ENCODE results near the gene HHATL.
A peak's percentile ranks its signal among the peaks of the same experiment; 100 is the strongest.

Gene HHATL, protein sequence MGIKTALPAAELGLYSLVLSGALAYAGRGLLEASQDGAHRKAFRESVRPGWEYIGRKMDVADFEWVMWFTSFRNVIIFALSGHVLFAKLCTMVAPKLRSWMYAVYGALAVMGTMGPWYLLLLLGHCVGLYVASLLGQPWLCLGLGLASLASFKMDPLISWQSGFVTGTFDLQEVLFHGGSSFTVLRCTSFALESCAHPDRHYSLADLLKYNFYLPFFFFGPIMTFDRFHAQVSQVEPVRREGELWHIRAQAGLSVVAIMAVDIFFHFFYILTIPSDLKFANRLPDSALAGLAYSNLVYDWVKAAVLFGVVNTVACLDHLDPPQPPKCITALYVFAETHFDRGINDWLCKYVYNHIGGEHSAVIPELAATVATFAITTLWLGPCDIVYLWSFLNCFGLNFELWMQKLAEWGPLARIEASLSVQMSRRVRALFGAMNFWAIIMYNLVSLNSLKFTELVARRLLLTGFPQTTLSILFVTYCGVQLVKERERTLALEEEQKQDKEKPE

DNA sequence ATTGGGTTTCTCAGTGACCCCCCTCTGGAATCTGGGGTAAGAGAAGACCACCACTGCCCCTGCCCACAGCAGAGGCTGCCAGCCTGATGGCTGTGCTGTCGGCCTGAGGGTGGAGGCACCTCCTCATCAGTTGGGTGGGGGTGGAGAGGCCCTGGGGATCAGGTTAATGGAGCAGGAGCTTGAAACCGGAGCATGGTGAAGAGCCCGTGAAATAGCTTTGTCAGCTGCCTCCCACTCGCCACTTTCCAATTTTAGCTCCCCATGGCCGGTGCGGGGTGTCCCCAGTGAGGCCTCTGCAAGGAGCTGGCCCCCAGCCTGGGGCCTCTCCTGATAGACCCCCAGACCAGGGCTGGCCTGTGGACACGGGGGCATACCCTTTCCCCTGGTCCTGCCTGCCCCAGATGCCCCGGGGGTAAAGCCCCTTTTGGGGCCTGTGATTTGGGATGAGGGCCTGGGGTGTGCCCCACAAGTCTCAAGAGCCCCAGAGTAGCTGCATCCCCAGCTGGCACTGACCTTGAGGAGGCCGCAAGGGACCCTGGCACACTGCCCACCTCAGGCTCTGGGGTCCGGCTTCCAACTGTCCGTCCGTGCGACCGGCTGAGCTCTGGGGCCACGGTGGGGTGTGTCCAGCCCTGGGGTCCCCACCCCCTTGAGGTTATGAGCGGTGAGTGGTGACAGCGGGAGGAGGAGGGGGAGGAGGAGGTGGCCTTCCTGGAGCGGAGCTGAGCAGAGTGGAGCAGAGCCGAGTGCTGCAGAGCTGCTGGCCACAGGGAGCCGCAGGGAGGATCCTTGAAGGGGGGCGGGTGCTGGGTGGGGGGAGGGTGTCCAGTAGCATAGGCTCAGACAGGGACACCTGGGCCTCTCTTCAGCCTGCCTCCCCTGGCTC, at the start of gene HHATL:
Gene HHATL, minus strand, starts transcription at position 733 of the 886 bp plus-strand sequence. CDS start 1,972 bp downstream, outside the sequence.
- DNase-seq: peak; percentile 77

DNA sequence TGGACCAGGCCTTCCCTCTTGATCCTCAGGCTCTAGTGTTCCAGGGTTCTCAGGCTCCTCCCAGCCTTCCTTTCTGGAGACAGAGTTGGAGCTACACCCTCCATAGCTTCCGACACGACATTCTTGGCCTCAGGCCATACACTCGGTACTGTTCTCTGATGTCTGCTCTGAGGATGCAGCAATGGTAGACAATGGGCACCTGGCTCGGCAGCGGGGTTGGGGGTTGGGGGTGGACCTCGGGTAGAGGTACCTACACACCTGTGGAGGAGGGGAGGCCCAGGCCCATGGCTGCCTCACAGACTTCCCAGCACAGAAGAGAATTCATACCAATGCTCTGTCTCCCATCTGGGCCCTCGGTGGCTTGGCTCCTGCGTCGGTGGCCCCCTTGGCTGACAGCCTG, 49.0 kb upstream of the HHATL start:
- no peak for DNase-seq

DNA sequence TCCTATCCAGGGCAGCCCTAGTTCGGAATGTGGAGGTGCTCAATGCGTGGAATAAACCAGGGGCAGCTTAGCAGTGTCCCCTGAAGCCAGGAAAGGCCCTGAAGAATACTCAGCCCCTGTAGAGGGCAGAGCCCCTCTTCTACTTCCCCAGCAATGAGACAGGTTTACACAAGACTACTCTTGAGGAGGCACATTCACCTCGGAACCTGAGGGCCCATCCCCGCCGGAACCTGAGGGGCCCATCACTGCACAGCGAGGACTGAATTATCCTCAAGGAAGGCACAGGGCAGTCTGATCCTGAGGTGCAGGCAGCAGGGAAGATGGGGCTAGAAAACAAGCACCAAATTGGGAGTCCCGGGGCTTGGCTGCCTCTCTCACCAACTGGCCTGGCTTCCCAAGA, 48.2 kb upstream of the HHATL start:
- no peak for DNase-seq

DNA sequence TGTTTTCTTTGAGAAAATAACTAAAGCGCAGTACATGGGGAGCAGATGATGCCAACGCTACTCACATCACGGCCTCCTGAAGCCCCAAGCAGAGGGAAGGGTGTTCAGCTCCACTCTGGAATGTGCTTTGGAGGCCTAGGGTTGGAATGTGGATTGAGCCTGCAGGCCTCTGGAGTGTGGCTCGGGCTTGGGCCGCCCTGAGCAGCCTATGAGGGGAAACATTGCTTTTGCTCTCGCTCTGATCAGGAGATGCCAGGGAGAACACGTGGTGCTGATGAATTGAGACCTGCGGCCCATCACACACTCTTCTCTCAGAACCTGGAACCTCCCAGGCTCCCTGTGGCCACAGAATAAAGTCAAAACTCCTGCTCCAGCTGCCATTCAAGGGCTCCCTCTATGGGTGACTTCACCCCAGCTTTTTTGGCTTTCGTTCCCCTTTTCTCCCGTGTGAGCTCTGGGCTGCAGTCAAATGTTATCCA, 47.2 kb upstream of the HHATL start:
- no peak for DNase-seq

DNA sequence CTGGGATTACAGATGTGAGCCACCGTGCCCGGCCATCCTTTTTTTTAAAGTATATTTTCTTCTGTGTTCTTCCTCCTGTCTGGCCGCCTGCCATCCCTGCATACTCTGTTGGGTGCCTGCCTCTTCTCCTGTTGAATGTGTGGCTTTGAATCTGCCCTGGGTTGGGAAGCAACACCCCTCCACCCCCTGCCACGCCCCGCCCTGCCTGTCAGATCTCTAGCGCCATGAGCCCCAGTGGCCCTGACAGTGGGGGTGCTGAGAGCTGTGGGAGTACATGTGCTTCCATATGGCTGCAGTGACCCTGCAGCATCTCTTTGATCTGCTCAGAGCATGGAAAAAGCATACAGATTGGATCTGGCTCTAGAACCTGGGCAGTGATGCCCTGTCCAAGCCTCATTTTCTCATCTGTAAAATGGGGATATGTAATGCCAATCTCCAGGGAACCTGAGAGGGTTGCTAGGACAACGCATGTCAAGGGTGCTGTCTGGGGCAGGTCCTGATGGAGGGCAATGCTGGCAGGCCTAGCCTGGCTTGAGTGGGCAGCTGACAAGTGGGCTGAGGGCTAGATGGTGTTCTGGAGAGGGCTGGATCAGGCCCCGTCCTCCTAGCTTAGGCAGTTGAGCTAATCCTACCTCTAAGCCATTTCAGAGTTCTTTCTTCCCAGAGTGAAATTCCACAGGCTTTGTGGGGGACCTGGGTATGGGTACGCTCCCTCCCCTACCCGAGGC, 46.6 kb upstream of the HHATL start:
- no peak for DNase-seq

DNA sequence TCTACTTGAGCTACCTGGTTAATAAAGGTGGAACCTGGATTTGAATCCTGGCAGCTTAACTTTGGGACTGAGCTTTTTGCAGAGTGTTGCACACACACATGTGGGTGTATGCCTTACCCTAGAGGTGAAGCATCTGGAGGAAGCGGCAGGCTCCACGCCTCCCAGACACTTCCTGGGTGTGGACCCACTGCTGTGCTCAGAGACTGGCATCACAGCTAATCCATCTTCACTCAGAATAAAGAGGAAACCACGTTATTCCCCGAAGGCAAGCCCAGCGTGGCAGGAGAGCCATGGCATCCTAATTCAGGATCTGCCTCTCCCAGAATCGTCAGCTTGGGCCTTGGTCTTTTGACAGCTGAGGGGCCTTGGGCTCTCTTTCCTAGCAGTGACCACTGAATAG, 45.0 kb upstream of the HHATL start:
- no peak for DNase-seq

DNA sequence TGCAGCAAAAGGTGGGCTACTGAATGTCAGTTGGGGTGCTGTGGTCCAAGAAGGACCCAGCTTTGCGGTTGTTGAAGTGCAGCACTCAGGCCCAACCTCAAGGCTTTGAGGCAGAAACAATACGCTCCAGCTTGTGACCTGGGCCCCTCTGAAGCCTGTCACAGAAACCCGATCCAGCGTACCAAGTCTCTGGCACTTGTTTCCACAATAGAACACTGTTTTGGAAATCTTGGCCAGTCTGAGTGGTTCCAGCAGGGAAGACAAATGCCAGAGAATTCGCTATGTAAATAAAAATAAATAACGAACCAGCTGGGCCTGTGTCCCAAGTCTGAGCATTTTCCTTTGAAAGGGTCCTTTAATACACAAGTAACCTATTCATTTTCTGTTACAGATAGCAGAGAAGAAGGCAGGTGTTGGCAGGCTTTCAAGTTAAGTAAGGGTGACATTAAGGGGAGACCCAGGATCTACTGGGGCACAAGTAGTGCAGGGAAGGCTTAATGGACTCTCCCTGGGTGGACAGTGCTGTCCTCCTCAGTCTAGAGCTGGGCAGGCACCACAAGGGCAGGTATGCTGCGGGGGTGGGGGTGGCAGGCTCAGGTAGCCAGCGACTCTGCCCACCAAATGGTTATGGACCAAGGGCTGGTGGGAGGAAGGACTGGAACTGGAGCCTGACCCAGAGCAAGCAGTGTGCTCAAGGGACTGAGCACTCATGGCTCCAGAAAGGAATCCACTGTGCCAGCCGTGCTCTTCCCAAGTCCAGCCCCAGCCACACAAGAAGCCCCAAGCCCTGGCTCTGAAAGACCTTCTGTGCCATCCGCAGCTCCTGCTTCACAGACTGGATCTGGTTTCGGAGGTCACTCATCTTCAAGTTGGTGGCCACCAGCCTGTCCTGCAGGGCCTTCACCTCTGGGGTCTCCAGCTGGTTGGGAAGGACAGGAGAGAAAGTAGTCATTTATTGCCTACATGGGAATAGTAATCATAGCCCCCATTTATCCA, 44.2 kb upstream of the HHATL start:
- peak; percentile 26 for DNase-seq

DNA sequence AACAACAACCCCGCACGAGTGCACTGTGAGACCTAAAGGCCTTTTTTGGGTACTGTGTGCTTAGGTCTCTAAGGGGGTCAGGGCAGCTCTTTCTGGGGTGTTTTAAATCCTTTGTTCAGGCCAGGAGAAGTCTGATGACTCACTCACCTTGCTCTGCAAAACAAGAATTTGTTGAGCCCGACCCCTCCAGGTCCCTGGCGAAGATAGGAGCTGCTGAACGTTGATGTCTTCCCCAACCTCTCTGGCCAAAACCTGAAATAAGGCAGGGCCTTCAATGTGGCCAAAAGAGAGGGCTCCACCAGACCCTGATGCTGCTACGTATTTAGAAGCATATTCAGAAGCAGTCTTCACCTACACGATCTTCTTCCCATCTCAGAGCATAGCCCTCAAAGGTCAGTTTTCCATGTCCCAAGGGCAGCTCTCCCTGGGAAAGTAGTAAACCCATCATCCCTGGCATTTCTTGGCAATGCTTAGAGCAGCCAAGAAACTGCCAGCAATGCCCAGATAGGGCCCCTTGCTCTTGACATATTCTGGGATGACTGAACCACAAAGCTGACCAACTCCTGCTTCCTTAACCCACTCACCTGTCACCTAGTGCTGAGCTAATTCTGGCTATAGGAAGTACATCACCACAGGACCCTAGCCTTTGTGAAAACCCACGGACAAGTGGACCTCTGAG, 43.3 kb upstream of the HHATL start:
- no peak for DNase-seq

DNA sequence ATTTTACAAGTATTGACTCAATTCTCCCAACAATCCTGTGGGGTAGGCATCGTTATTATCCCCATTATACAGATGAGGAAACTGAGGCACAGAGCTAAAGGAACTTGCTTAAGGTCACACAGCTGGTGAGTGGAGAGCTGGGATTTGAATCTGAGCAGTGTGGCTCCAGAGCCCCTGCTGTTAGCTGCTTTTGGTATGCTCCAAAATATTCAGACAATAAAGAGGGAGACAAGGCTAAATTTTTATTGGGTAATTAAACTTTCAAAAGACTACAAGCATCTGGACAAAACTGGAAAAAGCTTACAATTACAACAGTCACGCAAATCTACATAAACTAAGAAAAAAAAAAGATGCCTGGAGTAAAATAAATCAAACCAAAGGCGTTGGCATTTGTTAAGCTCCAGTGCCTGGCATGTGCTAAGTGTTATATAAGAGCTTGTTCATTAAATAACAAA, 42.7 kb upstream of the HHATL start:
- DNase-seq: no peak

DNA sequence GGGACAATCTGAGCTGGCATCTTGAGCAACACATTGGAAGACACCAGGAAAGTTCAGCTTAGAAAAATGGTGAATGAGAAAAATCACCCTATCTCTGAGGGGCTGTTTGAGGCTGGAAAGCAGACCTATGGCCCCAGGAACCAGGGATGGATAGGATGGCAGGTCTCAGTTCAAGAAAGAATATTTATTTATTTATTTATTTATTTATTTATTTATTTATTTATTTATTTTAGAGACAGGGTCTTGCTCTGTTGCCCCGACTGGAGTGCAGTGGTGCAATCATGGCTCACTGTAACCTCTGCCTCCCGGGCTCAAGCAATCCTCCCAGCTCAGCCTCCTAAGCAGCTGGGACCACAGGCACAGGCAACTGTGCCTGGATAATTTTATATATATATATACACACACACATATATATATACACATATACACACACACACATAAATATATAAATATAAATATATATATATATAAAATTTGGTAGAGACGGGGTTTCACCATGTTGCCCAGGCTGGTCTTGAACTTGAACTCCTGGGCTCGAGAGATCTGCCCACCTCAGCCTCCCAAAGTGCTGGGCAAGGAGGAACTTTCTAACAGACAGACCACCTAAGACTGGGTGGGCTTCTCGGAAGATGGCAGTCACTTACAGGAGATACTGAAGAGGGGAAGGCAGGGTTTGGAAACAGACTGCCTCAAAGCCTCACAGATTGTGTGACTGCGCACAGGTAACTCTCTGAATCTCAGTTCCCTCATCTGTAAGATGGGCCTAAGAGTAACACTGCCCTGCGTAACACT, 40.8 kb upstream of the HHATL start:
- DNase-seq: no peak

DNA sequence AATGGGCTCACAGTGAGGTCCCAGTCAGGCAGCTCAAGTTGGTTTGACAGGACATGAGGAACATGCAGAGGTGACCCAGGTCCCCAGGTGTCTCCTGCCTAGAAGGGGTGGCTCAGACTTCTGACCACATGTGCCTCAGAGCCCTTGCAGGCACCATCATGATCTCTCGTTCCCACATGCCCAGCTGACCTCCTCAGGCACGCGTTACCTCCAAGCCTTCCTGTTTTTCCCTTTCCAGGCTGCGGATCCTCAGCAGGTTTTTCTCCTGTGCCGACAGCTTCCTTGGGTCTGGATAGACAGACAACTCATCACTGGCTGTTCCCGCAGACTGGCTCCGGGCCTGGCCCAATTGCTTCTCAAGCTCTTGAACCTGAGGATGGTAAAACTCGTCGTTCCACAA, 40.1 kb upstream of the HHATL start:
- DNase-seq: no peak

DNA sequence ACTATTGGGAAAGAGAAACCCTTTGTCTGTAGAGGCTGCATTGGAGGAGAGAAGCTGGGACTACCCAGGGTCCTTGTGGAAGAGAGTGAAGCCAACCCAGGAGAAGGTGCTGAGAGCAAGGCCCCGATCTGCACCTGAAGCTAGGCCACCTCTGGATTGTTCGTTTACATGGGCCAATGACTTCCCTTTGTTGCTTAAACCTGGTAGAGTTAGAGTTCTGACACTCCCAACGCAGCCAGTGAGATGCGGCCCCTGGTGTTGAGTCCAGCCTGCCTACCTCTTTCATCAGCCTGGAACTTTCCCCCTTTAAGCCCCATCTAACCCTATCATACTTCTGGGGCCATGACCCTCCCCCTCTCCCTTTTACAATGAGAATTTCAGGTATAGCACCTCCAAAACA, 39.7 kb upstream of the HHATL start:
- no peak for DNase-seq

DNA sequence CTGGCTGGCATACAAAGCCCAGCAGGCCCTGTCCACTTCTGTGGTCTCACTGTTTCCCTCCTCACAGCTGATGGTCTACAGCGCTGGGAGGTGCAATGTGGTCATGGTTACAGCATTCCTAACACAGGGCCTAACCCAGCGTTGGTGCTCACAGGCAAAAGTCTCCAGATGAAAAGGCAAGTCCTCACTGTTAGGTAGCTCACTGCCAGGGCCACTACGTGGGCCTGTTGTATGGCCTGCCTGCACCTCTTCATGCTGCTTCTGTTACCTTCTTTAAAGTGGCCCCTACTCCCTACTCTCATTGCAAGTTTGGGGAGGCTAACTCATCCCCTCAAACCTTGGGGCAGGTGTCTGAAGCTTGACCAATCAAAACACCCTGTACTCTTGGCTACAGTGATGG, 39.2 kb upstream of the HHATL start:
- no peak for DNase-seq

DNA sequence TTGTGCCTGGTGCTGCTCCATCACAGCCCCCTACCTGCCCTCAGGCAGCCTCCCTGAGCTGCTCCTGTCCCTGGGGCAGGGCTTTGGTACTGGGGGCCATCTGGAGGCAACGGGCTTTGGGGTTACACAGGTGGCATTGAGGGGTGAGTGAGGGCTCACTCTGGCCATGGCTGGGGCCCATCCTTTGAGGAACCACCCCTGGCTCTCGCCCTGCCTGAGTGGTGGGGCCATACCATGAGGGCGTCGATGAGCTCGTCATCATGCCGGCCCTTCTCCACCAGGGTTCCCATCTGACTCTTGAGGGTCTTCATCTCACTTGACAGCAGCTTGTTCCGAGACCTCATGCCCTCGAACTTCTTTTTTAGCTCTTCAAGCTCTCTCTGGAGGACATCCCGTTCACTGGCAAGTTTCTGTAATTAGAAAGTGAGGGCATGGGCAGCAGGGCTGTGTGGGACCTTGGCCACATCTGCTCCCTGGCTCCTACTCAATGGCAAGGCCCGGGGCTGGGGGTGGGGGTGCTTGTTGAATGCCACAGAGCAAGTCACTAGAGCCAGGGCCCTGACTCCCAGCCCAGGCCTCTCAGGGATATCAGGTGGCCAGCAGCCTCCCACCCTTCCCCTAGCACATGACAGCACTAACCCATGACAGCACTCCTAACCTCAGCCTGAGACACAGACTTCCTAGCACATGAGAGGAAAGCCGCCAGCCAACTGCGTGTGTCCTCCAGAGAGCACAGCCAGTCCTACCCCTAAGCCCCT, 37.0 kb upstream of the HHATL start:
- no peak for DNase-seq

DNA sequence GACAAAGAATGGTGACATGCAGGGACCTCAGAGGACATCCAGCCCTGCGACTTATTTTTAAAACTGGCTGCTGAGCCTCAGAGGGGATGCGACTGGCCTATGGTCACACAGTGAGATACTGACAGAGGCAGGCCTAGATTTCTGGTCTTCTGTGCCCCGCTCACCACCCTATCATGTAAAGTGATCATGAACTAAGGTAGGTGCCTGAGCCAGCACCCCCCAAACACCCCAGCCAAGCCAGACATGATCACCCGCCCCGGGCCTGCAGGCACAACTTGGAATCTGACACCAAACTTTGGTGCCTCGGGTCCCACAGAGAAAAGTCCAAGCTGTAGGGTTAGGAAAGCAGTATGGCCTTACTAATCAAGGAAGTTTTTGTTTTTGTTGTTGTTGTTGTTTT, 33.9 kb upstream of the HHATL start:
- DNase-seq: no peak

DNA sequence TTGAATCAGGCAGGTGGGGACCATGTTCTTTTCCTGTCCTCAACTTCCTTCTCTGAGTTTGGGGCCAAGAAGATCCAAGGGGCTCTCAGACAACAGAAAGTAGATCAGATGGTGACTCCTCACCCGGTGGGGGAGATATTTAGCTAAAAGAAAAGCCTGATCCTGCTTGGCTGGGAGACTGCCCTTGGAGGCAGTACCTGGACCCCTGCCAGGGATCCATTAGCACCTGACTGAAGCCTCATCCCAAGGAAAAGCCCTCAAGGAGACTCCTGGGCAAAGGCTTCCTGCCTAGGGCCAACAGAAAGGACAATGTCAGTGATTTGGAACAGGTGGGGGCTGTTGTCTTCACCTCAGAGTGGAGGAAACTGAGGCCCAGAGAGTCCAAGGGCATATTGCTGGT, 33.5 kb upstream of the HHATL start:
- DNase-seq: no peak

DNA sequence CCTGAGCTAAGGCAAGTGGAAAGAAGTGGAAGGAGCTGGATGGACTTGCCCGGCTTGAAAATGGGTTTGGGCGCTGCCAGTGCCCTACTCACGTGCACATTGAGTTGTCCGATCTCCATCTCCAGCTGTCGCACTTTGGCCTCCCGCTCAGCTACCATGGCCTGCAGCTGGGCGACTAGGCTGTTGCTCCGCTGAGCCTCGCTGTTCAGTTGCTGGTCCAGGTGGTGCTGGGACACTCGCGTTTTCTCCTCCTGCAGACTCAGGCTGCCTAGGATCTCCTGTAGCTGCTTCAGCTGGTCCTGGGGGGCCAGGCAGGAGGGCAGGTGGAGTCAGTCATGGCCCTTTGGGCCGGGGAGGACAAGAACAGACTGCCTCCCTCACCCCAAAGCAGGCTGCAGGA, 33.0 kb upstream of the HHATL start:
- no peak for DNase-seq

DNA sequence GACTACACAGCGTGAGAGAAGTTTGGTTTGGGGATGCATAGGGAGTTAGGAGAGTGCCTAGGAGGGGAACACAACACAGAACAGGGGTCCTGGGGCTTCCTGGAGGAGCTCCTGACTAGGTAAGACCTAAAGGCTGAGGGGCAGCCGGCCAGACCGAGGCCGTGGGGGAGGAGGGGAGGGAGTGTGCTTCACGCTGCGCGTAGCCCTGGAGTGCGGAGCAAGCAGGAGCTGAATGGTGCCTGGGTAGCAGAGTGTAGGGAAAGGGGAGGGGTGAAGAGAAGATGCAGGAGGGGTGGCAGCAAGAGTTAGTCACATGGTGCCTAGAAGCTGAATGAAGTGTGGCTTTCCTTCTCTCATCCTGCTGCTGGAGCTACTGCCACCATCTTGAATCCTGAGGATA, 32.4 kb upstream of the HHATL start:
- peak; percentile 57 for DNase-seq

DNA sequence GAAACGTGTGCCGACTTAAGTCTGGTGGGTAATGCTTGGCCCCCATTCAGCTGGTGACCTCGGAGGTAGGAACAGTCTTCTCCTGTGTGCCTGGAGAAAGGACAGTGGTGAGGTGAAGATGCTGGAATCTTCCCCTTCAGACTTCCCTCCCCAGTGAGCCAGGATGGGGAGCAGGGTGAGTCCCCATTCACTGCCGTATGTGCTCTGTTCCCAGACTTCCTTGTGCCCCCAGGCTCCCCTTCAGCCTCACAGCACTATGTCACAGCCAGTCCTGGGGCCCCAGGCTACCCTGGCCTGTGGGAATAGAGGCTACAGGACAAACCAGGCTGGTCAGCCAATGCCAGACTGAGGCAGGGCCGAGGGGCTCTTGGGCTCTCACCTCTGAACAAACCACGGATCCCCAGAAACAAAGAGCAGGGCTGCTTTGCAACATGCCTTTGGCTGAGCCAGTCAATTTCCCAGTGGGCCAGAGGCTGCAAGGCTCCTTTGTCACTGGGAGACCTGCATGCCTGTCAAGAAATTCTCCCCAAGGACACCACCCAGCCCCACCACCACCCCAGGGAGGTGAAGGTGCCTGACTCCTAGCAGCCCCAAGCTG, 31.8 kb upstream of the HHATL start:
- no peak for DNase-seq
